Tibial nerve (tissue), 3 donors: ENCODE results near the gene YWHAQ.

Experiments
- POLR2A ChIP-seq, 2 donors: fragments of 450-650 bp; IDR thresholded peaks; one replicate each; pipeline ENCODE4 v1.6.1; 2017; ENCODE audit warnings: antibody characterized with exemption in 2 of 2, mild to moderate bottlenecking in 2 of 2, moderate library complexity in 2 of 2
- TF ChIP-seq, protein P1 (sequence below), 5 experiments: fragments of 200-600 bp in 3 of 5; fragments of 450-650 bp in 2 of 5; sonication (generic) in 3 of 5; IDR thresholded peaks; one replicate each; pipeline ENCODE4 v1.5.1; 2016 to 2019; ENCODE audit warnings: antibody characterized with exemption in 5 of 5, mild to moderate bottlenecking in 3 of 5, moderate library complexity in 2 of 5

DNA sequence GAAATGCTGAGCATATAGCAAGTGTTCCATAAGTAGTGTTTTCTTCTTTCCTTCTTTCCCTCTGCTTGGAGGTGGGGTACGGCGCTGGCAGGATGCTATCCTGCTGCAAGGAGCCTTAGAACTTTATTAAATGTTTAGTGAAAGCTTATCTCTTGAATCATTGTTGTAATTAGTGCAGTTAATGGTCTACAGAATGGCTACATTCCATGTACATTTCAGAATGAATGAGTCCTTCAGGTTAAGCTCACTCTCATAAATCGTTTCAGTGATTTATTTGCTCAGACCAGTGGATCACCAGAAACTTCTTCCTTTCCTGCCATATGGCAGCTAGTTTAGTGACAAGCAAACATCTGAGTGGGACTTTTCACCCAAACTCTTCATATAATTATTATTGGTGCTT lies 3.3 kb upstream of the YWHAQ start:
- TF ChIP-seq, protein P1, sequence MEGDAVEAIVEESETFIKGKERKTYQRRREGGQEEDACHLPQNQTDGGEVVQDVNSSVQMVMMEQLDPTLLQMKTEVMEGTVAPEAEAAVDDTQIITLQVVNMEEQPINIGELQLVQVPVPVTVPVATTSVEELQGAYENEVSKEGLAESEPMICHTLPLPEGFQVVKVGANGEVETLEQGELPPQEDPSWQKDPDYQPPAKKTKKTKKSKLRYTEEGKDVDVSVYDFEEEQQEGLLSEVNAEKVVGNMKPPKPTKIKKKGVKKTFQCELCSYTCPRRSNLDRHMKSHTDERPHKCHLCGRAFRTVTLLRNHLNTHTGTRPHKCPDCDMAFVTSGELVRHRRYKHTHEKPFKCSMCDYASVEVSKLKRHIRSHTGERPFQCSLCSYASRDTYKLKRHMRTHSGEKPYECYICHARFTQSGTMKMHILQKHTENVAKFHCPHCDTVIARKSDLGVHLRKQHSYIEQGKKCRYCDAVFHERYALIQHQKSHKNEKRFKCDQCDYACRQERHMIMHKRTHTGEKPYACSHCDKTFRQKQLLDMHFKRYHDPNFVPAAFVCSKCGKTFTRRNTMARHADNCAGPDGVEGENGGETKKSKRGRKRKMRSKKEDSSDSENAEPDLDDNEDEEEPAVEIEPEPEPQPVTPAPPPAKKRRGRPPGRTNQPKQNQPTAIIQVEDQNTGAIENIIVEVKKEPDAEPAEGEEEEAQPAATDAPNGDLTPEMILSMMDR (IDR thresholded peaks at IDR 0.05): no peak
- no peak for TF ChIP-seq POLR2A (IDR thresholded peaks at IDR 0.05)
